HG02884 (cell line): Measurements from ENCODE around the gene CAMK1G.

Experiments
- ATAC-seq: cut with Tn5 transposase; IDR thresholded peaks from one replicate; pipeline ENCODE4 v1.9.1; 2021; ENCODE audit warnings: mild to moderate bottlenecking, moderate library complexity; ENCODE audit not compliant: unreplicated experiment

CAMK1G gene

DNA sequence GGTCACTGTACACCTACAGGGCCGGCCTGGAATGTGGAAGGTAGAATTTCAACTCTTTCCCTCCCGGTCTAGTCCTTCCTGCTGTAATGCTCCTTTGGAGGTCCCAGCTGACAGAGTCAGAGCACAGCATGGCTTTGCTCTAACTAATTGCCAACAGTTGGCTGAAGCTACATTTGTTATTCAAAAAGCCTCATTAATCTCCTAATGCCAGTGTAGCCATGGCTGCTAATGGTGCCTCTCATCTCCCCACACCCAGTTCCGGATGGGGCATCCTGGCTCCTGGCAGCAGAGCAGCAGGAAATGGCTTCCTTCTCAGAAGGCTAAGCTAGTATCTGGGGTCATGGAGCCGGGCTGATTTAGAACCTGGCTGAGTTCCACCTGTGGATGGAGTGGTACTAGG, 18.7 kb upstream of the CAMK1G start:
- no peak for ATAC-seq

DNA sequence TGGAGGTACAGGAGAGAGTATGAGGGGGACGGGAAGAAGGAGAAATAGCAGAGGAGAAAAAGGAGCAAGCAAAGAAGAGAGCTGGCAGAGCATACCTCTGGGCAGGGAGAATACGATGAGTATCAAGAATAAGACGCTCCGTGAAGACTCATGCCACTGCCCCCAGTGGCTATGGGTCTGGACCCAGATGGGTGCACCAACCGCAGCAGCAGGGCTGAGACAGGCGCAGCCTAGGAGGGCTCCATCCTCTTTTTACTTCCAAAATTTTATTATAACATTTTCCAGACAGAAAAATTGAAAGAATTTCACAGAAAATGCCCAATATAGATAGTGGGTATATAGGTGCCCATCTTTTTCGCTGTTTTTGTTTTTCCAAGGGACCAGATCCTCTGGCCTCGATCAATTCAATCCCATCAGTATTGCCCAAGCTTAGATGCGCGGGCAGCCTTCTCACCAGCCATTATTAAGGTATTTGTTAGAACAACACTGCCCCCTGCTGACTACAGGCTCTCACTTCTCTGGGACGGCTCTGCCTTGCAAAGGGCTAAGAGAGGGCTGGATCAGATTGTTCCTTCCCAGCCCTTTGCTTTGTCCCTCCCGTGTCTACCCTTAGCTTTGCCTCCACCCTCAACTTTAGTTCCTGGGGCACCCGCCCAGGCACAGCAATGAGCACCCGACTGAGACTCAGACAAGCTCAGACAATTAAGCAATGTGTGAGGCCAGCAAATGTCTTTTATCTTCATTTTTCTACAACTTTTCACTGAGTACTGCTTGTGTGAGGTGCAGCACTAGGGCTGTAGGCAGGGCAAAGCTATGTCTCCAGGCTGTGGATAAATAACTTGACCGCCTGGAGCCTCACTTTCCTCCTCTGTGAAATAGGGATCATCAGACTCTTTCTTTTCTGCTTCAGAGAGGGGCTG, 17.5 kb upstream of the CAMK1G start:
- peak; percentile 75 for ATAC-seq

DNA sequence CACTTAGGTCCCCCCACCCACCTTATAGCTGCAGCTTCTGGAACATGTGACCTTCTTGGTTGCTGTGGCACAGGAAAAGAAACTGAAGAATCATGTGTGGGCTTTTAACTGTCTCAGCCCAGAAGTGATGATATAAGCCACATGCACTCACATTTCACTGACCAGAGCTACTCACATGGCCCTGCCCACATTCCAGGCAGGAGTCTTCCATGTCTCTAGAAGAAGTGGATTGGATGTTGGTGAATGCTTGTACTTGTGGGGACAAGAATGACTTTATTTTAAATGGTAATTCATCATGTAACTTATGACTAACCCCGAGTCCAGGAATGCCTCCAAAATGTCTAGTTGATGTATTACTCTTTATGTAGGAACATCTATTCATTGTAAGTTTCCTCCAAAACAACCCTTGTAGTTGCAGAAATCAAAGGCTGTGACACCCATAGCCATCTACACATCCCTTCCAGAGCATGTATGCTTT, 15.8 kb upstream of the CAMK1G start:
- ATAC-seq, result no peak

DNA sequence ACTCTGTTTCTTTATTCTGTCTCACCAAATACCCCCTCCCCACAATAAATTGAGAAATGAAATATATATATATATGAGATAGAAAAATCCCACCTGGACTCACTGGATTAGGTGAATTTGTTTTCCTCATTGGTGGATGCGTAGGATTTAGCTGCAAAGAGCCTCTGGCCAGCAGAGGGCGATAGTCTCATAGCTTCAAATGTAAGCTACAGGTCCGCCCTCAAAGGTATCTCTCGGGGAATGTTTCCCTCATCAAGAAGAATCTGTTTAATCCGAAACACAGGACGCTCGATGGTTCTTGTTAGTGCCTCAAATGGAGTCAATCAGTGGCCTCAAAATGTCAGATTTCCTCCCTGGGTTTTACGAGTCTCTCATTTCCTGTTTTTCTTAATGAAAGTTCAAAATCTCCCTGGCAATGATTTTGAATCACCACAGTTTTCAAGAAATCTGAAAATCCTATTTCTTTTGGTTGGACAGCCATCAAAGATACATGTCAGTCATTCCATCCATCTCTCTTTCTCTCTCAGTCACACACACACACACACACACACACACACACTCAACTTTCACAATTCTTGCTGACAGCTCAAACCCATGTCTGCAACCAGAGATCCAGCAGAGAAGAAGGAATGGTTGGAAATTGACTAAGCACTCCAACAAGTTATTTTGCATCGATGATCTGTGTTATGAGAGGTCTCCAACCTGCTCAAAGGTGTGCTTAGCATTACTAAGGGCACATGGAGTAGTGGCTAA, 13.9 kb upstream of the CAMK1G start:
- ATAC-seq, result no peak

DNA sequence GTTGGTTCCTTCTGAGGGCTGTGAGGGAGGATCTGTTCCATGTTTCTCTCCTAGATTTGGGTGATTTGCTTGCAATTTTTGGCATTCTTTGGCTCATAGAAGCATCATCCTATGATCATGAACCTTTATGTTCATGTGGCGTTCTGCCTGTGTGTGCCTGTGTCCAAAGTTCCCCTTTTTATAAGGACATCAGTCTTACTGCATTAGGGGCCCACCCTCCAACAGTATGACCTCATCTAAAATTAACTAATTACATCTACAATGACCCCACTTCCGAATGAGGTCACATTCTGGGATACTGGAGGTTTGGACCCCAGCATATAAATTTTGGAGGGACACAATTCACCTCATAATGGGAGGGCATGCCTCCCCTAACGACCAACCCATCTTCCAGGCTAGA, 12.8 kb upstream of the CAMK1G start:
- ATAC-seq, result no peak

DNA sequence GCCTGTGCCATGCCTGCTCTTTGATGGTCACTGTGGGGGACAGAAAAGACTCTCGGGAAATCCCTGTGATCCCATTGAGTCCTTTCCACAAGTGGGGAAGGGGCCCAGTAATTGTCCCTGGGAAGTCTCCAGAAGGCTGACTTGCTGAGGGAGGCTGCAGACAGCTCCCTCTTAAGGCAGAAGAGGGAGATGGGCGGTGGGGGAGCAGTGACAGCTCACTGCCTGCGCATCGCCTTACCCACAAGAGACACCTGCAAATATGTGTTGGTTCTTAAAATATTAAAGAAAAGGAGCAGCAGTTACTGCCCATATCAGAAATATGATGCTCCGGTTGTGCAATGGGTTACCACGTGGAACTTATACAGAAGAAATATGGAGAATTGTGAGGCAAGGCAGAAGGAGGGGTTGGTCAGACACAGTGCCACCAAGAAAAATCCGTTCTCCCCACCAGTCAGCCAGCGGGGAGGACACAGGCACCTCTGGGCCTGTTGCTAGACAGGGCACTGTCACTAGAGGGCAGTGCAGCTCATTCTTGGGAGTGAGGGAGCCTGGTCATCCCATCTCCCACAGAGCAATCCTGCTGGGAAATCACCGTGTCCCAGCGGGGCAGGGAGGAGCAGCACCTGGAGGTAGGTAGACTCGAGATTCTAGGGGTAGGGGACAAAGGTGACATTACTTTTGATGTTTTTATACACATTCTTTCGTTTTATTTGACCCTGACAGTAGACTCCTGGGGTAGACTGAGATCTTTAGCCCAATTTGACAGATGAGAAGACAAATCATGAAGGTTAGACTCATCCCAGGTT, 6.9 kb upstream of the CAMK1G start:
- peak; percentile 66 for ATAC-seq

DNA sequence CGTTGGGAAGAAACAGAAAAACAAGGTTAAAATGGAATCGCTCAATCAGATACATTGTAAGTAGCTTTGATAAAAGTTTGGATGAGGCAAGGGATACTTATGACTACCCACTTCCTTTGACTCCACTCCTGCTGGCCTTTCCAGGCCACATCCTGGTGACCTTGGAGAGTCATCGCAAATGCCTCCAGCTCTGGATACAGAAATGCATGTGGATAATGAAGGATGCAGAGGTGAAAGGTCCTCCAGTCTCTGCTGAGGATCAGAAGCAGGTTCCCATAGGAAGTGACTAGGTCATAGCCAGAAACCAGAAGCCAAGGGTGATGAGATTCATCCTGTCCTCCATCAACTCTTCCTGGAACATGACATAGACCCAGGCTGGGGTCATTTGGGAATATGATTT, 6.2 kb upstream of the CAMK1G start:
- ATAC-seq, result no peak

DNA sequence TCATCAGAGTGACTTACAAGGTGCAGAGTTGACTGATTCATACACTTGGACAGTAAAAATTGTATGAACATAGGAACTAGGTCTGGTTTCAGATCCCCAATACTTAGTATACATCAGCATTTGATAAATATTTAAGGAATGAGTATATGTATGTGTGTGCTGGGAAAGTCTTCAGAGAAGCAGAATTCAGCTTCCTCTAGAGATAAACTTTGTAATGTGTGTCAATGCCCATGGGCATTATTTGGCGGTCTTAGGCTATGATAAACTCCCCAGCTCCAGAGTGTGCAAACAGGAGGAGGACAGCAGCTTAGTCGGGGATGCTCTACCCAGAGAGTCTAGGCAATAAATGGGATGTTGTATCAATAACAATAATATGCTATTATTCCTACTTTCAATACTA, 2.9 kb upstream of the CAMK1G start:
- no peak for ATAC-seq

DNA sequence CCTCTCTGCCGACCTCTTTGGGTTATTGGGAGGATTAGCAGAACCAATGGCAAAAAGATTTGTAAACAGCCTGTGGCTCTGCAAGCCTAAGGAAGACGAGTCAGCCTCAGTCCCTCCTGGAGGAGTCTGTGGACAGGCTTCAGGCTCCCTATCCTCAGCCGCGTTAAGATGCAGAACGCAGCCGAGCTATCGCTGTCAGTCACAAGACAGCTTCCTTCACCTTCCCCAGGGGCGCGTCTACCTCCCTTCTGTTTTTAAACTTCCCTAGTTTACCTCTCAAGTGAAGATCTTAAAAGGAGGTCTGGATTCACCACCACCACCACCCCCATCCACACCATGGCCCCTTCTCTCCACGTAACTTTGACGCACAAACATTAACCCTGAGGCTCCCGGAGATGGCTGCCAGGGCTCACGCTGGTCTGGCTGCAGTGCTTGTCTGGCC, 738 bp downstream of the CAMK1G start:
- no peak for ATAC-seq

DNA sequence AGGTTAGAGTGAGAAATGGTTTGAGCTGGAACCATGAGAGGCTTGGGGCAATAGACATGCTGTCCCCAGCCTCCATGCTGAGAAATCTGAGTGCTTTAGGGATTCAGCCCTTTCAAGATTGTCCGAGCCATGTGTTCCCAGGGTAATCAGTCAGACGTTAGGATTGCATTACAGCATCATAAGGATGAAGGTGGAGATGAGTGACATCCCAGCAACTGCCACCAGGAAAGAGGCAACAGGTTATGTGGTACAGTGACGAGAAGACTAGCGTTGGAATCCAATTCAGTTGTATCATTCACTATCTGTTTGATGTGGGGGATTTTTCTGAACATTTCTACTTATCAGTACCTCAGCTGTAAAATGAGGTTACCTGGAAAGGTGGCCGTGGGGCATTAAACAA, 1.7 kb downstream of the CAMK1G start:
- ATAC-seq, result no peak

DNA sequence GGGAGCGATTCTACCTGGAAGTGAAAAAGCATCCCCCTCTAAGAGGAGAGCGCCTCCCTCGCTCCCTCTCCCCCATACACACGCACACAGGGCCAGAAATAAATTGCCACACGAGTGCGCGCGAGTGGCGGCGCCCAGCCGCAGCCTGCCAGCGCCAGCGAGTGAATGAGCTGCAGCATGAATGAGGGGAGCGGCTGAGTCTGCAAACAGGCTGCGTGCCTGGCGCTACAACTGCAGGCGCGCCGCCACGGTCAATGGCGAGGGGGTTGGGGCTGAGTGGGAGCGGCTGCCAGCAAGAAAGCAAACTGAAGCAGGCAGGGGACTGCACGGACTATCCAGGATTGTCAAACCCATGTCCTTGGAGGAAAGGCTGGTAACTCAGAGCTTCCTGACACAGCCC, 2.2 kb downstream of the CAMK1G start:
- no peak for ATAC-seq

DNA sequence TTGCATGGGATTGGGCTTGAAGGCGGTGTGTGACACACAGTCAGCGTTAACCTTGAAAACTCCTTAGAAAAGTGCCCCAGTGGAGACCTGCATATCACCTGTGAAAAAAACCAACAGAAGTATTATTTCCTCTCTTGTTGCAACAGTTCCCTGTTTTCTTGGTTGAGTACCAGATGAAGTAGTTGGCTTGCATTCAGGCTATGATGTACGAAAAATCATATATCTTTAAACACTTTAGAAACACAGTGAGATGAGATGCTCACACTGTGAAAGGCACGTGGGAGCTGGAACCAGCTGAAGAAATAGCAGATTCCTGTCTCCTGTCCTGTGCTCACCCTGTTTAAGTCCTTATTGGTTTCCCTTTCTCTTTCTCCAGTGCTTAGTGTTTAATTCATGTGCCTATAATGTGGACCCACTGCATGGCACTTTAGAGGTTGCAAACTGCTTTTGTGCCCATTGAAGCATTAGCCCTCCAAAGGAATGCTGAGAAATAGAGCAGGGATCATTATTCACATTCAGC, 2.8 kb downstream of the CAMK1G start:
- no peak for ATAC-seq

DNA sequence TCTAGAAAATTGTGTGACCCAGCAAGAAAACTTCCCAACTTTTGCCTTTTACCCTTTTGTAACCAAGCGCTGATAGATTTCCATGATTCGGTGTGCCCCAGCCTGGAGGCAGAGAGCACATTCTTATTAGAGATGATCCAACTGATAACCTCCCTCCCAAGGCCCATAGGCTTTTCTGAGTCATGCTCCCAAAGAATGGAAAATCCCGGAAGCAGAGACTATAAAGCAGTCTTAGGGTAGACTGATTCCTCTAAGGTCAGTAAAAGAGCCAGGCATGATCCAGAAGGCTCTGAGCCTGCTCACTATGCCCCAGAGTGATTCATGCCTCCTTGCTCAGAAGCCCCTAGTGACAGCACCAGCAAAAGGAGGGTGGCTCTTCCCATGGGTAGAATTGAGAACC, 4.3 kb downstream of the CAMK1G start:
- ATAC-seq, result no peak

DNA sequence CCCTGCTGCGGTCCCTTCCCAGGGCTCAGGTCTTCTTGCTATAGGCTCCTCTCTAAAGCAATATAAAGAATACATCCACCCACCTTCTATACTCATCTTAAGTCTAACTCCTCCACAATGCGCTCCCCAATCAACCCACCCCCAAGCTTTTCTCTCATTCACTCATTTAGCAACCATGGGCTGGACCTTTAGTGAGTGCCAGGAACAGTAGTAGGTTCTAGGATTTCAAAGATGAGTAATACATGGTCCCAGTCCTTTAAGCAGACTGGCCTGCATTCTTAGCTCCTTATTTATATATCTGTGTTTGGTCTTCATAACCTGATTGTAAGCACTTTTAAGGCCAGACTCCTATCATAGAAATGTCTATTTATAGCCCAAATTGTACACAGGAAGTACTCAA, 5.9 kb downstream of the CAMK1G start:
- ATAC-seq, result no peak

DNA sequence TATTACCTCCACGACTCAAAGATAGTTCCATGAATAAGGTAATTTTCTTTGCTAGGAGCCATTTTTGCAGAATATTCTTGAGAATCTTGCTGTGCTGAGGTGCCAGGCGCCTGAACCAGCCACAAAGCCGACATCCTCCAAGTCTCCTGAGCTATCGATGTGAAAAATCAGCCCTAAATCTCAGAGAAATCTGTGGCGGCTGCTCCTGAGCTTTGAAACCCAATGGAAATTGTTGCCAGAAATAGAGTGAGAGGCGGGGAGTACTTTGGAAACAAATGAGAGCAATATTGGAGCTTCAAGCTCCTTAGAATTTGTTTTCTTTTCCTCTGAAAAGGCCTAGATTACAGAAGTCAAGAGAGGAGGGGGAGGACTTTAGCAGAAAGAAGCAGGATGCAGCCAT, 6.3 kb downstream of the CAMK1G start:
- no peak for ATAC-seq

DNA sequence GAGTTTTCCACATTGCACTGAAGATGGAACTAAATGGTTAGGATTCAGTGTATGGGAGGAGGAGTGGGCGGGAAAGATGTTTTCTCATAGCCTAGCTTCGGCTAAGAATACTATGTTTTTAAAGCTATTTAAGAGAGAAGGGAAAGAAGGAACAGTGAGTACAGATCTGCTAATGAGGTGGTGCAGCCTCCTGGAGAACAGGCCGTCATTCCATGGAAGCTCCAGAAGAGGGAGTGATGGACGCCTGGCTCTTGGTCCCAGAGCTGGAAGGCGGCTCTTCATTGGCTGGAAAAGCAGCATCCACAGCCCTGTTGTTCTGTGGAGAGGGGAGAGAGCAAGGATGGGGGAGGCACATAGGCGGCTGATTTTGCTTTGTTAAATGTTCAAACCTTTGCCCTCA, 6.9 kb downstream of the CAMK1G start:
- ATAC-seq, result no peak

DNA sequence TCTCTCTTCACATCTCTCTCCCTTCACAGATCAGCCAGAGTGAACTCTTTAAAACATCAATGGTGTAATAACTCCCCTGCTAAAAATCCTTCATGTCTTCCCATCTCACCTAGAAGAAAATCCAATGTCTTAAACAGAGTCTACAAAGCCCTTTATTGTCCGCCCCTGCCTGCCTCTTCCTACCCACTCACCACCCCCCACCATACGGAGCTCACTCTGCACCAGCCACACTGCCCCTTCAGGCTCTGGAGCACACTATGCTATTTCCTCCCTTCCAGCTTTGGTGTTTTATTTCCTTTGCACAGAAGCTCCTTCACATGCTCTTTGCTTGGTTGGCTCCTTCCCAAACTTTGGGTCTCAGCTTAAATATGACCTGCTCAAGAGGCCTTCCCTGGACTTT, 10.2 kb downstream of the CAMK1G start:
- no peak for ATAC-seq

DNA sequence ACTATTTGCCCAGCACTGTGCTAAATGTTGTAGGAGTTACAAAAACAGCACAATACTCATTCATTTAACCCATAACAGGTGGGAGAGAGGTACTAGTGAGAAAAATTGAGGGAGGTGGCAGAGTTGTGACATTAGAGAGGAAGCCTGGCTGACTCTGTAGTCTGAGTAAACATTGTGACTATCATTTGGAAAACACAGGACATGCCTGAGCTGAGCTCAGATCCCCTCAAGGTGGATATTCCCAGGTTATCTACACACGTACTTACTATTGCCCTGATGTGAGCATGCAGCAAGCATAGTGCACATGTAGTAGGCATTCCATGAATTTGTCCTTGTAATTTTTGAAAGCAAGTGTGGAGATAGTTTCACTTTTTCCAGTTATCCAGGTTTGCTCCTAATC, 10.9 kb downstream of the CAMK1G start:
- ATAC-seq, result no peak

DNA sequence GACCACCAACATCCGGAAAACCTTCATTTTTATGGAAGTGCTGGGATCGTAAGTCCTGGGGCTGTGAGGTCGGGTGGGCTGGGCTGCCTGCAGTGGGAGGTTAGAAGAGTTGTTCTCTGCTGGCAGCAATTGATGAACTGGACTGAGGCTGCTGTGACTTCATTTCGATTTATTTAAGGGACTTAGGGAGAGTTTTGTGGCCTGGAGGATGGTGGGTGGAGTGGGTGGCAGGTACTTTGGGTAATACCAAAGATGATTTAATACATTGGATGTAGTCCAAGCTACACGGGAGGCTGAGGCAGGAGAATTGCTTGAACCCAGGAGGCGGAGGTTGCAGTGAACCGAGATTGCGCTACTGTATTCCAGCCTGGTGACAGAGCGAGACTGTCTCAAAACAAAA, 11.5 kb downstream of the CAMK1G start:
- ATAC-seq, result no peak

DNA sequence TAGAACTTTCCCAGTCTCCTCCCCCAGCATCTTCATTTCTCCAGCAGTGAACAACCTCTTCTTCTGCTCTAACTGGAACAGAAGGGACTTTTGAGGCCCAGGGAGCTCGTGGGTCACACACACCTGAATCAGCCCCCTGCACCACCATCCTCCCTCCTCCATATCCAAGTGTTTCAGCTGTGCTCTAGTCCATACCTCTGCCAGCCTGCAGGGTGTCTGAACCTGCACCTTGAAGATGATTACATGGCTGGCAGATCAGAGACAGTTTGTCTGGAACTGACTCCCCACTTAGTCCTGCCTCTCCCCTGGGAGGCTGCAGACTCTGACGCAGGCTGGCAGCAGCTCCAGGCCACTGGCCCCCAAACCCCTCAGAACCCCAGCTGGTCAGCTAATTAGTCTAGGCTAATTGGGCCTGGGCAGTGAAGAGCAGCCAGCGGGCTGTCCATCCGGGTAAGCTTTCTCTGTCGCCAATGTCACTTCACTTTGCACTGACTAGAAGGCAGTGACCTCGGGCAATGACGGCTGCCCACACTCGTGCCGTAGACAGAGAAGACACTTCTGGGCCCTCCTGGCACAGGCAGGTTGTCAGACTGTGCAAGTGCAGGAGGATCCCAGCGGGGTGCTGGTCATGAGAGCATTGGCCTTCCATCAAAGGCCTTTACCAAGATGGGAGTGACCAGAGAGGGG, 12.2 kb downstream of the CAMK1G start:
- no peak for ATAC-seq
